WTC11 (cell line): ENCODE results near the gene CLCN1. TPM values are rescaled to one million over a fixed set of nuclear protein-coding genes. Genes with fewer than 3 reads are reported as not detected.

Source experiments
- ATAC-seq: fragments of 200-7000 bp; cut with Tn5 transposase; 2 replicates; pipeline ENCODE4 v1.10.0; 2021; ENCODE audit warnings: mild to moderate bottlenecking, moderate library complexity
- CTCF ChIA-PET: fragments of 300-600 bp; sonication (Branson Sonifier 250); formaldehyde crosslinking; loops from one replicate; lab custom pipeline; 2021; ENCODE audit warnings: antibody characterized with exemption; lab: Charles Lee
- POLR2A ChIA-PET: fragments of 350-600 bp; sonication (Branson Sonifier 250); formaldehyde crosslinking; loops from one replicate; lab custom pipeline; 2021; ENCODE audit warnings: antibody characterized with exemption; lab: Charles Lee
- DNase-seq: peaks from one replicate; pipeline ENCODE4 v3.0.0; 2021; ENCODE audit warnings: low spot score
- H3K27ac Mint-ChIP-seq: 2 replicates; pipeline ENCODE4 v1.8.0; 2021; ENCODE audit warnings: mixed read lengths
- H3K27me3 Mint-ChIP-seq: 2 replicates; pipeline ENCODE4 v1.8.0; 2021; ENCODE audit warnings: low read depth, mild to moderate bottlenecking, moderate library complexity, mixed read lengths
- H3K36me3 Mint-ChIP-seq: 2 replicates; pipeline ENCODE4 v1.8.0; 2021; ENCODE audit warnings: mixed read lengths
- H3K4me1 Mint-ChIP-seq: 2 replicates; pipeline ENCODE4 v1.8.0; 2022; ENCODE audit warnings: mixed read lengths
- H3K4me3 Mint-ChIP-seq: 2 replicates; pipeline ENCODE4 v1.8.0; 2021; ENCODE audit warnings: mild to moderate bottlenecking, moderate library complexity, mixed read lengths
- H3K9me3 Mint-ChIP-seq: 2 replicates; pipeline ENCODE4 v1.8.0; 2021; ENCODE audit warnings: mixed read lengths
- CBFB ChIP-seq: sonication (generic); formaldehyde crosslinking; IDR thresholded peaks from 2 replicates; pipeline ENCODE4 v1.8.1; 2022; ENCODE audit warnings: mild to moderate bottlenecking, low read depth, missing genetic modification reagents
- CREM ChIP-seq: sonication (generic); formaldehyde crosslinking; IDR thresholded peaks from 2 replicates; pipeline ENCODE4 v1.8.1; 2022; ENCODE audit warnings: mild to moderate bottlenecking, missing genetic modification reagents, moderate library complexity
- EMX1 ChIP-seq: fragments of 250-450 bp; sonication (Bioruptor Pico); IDR thresholded peaks from 2 replicates; pipeline ENCODE4 v1.8.0; 2021; ENCODE audit warnings: mild to moderate bottlenecking
- GTF2I ChIP-seq: fragments of 250-450 bp; sonication (Bioruptor Pico); conservative IDR thresholded peaks from 2 replicates; pipeline ENCODE4 v1.4.0; 2021; ENCODE audit warnings: mild to moderate bottlenecking
- NFYB ChIP-seq: sonication (generic); formaldehyde crosslinking; conservative IDR thresholded peaks from 2 replicates; pipeline ENCODE4 v1.8.0; 2022; ENCODE audit warnings: low read depth, missing genetic modification reagents
- ZNF423 ChIP-seq: fragments of 250-450 bp; sonication (Bioruptor Pico); IDR thresholded peaks from 2 replicates; pipeline ENCODE4 v2.1.2; 2022; ENCODE audit warnings: mild to moderate bottlenecking, moderate library complexity
- total RNA-seq: library from RNA; stranded (reverse); gene quantifications from 3 replicates; pipeline ENCODE4 v1.2.3, GENCODE V29; 2021
- TF ChIP-seq, protein P1 (sequence below): sonication (generic); formaldehyde crosslinking; IDR thresholded peaks from 2 replicates; pipeline ENCODE4 v1.8.0; 2023; ENCODE audit warnings: missing genetic modification reagents
- TF ChIP-seq, protein P2 (sequence below): sonication (generic); formaldehyde crosslinking; IDR thresholded peaks from 2 replicates; pipeline ENCODE4 v1.8.1; 2023; ENCODE audit warnings: mild to moderate bottlenecking, missing genetic modification reagents
- TF ChIP-seq, protein P3 (sequence below): sonication (generic); formaldehyde crosslinking; IDR thresholded peaks from 2 replicates; pipeline ENCODE4 v1.8.0; 2023; ENCODE audit warnings: mild to moderate bottlenecking, missing genetic modification reagents

Gene CLCN1
- total RNA-seq, 1 experiment from 2014 or later, result 0.28 TPM

DNA sequence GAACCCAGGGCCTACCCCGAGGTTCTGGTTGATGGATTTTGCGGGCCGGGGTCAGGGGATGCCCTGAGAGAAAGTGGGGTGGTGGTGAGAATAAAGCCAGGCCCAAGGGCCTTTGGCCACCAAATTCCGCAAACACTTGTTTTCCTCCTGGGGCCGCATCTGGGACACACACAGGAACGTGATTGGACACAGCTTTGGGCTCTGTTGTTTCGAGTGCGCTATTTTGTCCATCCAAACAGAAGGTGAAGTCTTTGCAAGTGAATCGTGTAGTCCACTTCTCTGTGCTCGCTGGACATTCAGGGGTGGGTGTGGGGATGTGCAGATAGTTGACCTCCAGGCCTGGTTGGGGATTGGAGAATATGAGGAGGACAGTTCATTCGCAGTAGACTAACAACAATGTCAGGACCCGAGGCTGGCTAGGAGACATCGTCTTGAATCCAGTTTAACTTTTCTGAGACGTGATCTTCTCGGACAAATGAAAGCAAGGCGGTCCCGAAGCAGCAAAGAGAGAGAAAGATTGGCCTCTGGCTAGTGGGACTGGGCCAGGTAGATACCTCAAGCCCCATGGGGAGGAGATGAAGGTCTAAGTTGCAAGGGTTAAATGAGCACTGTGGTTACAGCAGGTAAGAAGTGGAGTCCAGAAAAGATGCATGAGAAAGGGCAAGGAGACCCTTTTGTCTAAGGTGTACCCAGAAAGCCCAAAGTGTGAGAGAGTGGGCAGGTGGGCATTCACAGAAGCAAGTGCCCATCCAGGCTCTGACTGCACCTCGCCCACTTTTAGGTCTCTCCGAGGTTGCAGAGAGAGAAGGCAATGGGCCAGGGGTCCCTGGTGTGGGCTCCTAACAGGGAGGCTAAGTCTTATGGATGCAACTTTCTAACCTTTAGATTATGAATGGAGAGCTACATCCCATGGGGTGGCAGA lies 47.4 kb downstream of the CLCN1 start:
- peak overlapping the region; percentile 73 for H3K4me3 Mint-ChIP-seq
- no peaks in the 10 kb centered on the region for H3K9me3 Mint-ChIP-seq
- DNase-seq (no peak), ATAC-seq (0 out of 2 replicates have a peak, but pooled peaks have one; percentile 1)
- H3K4me1 Mint-ChIP-seq, result peaks cover 25% of the 10 kb centered on the region
- POLR2A ChIA-PET, result interaction anchor here (0.6 kb wide), 1 partner anchor 17 kb away, joined by 3 read pairs; no protein-coding TSS in a partner anchor
- TF ChIP-seq, protein P1, sequence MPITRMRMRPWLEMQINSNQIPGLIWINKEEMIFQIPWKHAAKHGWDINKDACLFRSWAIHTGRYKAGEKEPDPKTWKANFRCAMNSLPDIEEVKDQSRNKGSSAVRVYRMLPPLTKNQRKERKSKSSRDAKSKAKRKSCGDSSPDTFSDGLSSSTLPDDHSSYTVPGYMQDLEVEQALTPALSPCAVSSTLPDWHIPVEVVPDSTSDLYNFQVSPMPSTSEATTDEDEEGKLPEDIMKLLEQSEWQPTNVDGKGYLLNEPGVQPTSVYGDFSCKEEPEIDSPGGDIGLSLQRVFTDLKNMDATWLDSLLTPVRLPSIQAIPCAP (CRISPR knock-in tag), result no peak
- TF ChIP-seq NFYB (CRISPR knock-in tag), result 0 out of 2 replicates have a peak, but pooled peaks have one; percentile 3
- H3K27me3 Mint-ChIP-seq, result peaks cover 34% of the 10 kb centered on the region
- H3K36me3 Mint-ChIP-seq, result peaks cover 9% of the 10 kb centered on the region
- CTCF ChIA-PET, result interaction anchor here (1.0 to 1.9 kb wide), 4 partner anchors 17 to 42 kb away, joined by 3 to 7 read pairs (median 6); no protein-coding TSS in a partner anchor
- no peak overlapping the region for H3K27ac Mint-ChIP-seq

DNA sequence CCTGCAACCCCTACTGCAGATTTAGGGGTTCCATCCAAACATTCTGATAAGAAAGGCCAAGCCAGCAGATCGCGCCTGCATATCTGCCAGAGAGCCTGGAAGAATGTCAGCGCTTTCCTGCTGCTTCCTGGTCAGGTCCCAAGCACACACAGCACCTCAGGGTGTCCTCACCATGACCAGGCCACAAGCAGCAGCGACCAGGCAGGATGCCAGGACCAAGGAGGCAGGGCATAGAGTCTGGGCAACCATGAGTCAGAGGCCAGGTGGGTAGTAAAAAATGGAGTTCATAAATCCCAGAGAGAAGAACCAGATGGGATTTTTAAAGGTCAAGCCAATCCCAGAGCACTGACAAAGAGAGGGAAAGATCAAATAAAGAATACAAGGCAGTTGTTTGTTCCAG lies 52.1 kb downstream of the CLCN1 start:
- no peak for ATAC-seq
- Mint-ChIP-seq H3K27ac (no peak overlapping the region), H3K4me3 (no peak overlapping the region), H3K4me1 (peaks cover 50% of the 10 kb centered on the region), H3K27me3 (peaks cover 26% of the 10 kb centered on the region), H3K9me3 (no peaks in the 10 kb centered on the region)
- POLR2A ChIA-PET, result interaction anchor here (0.9 to 2.6 kb wide), 2 partner anchors 13 to 20 kb away, joined by 4 to 16 read pairs; partner anchors contain the start of gene ZYX
- CTCF ChIA-PET, result interaction anchor here (1.1 to 4.8 kb wide), 4 partner anchors 12 to 64 kb away, joined by 3 to 68 read pairs (median 8); no protein-coding TSS in a partner anchor
- TF ChIP-seq ZNF423 (CRISPR knock-in tag), result 0 out of 2 replicates have a peak, but pooled peaks have one; percentile 22
- TF ChIP-seq GTF2I, result no peak
- TF ChIP-seq, all 79 proteins: peak for 1
- no peak for DNase-seq
- no peaks in the 10 kb centered on the region for H3K36me3 Mint-ChIP-seq

DNA sequence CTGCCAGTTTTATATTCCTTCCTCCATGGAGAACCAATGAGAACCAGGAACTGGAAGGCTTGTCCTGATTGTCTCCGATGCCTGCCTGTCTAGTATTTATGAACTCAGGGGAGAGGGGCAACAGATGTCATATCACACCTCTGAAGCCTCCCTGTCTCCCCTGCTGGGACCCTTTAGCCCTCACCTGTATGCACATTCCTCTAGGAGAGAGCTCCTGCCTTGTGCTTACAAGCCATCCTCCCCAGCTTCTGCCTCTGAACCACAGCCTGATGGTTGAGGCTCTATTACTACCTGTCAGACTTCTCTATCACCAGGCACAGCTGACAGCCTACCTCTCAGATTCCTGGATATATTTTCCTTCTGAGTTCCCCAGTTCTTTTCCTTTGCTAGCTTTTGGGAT lies 52.5 kb downstream of the CLCN1 start:
- DNase-seq (no peak), ATAC-seq (peak; percentile 47)
- Mint-ChIP-seq H3K9me3 (no peaks in the 10 kb centered on the region), H3K36me3 (no peaks in the 10 kb centered on the region), H3K27me3 (peaks cover 22% of the 10 kb centered on the region), H3K4me3 (no peak overlapping the region), H3K4me1 (peaks cover 49% of the 10 kb centered on the region), H3K27ac (peak overlapping the region; percentile 18; the same call in 1 of the 2 replicates)
- POLR2A ChIA-PET, result interaction anchor here (0.9 to 2.6 kb wide), 3 partner anchors 12 to 23 kb away, joined by 4 to 16 read pairs (median 4); partner anchors contain the start of gene ZYX
- TF ChIP-seq CREM (CRISPR knock-in tag) (no peak), EMX1 (CRISPR knock-in tag) (no peak), ZNF423 (CRISPR knock-in tag) (no peak), CBFB (CRISPR knock-in tag) (no peak)
- TF ChIP-seq, protein P2, sequence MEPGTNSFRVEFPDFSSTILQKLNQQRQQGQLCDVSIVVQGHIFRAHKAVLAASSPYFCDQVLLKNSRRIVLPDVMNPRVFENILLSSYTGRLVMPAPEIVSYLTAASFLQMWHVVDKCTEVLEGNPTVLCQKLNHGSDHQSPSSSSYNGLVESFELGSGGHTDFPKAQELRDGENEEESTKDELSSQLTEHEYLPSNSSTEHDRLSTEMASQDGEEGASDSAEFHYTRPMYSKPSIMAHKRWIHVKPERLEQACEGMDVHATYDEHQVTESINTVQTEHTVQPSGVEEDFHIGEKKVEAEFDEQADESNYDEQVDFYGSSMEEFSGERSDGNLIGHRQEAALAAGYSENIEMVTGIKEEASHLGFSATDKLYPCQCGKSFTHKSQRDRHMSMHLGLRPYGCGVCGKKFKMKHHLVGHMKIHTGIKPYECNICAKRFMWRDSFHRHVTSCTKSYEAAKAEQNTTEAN (CRISPR knock-in tag), result no peak
- TF ChIP-seq, protein P3, sequence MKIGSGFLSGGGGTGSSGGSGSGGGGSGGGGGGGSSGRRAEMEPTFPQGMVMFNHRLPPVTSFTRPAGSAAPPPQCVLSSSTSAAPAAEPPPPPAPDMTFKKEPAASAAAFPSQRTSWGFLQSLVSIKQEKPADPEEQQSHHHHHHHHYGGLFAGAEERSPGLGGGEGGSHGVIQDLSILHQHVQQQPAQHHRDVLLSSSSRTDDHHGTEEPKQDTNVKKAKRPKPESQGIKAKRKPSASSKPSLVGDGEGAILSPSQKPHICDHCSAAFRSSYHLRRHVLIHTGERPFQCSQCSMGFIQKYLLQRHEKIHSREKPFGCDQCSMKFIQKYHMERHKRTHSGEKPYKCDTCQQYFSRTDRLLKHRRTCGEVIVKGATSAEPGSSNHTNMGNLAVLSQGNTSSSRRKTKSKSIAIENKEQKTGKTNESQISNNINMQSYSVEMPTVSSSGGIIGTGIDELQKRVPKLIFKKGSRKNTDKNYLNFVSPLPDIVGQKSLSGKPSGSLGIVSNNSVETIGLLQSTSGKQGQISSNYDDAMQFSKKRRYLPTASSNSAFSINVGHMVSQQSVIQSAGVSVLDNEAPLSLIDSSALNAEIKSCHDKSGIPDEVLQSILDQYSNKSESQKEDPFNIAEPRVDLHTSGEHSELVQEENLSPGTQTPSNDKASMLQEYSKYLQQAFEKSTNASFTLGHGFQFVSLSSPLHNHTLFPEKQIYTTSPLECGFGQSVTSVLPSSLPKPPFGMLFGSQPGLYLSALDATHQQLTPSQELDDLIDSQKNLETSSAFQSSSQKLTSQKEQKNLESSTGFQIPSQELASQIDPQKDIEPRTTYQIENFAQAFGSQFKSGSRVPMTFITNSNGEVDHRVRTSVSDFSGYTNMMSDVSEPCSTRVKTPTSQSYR (CRISPR knock-in tag), result no peak
- CTCF ChIA-PET, result interaction anchor here (1.1 to 4.8 kb wide), 6 partner anchors 12 to 63 kb away, joined by 3 to 68 read pairs (median 4); no protein-coding TSS in a partner anchor
